GM20000 (cell line): ENCODE results near the gene SPSB3.

Experiments
- DNase-seq: peaks from one replicate; pipeline ENCODE4 v3.0.0; 2012; ENCODE audit warnings: low spot score
- TF ChIP-seq, protein P1 (sequence below): IDR thresholded peaks from 2 replicates; pipeline ENCODE4 v1.5.1; 2012; ENCODE audit warnings: mild to moderate bottlenecking, control low read depth; ENCODE audit errors: extremely low read depth, missing control alignments

Gene SPSB3

DNA sequence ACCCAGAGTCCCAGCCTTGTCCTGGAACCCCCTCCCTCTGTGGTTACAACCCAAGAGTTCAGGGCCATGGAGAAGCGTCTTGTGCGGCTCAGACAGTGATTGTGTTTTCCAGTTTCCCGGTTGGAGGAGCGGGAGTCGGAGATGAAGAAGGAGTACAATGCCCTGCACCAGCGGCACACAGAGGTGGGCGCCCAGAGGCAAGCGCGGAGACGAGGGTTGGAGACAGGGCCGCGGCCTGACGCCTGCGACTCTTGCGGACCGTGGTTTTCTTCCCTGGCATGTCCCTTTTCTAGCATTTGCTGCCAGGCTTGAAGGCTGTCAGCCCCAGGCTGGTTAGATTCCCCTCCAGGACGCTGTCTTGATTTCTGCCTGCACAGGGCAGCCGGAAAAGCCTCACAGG, 53.3 kb downstream of the SPSB3 start:
- no peak for DNase-seq
- TF ChIP-seq, protein P1, sequence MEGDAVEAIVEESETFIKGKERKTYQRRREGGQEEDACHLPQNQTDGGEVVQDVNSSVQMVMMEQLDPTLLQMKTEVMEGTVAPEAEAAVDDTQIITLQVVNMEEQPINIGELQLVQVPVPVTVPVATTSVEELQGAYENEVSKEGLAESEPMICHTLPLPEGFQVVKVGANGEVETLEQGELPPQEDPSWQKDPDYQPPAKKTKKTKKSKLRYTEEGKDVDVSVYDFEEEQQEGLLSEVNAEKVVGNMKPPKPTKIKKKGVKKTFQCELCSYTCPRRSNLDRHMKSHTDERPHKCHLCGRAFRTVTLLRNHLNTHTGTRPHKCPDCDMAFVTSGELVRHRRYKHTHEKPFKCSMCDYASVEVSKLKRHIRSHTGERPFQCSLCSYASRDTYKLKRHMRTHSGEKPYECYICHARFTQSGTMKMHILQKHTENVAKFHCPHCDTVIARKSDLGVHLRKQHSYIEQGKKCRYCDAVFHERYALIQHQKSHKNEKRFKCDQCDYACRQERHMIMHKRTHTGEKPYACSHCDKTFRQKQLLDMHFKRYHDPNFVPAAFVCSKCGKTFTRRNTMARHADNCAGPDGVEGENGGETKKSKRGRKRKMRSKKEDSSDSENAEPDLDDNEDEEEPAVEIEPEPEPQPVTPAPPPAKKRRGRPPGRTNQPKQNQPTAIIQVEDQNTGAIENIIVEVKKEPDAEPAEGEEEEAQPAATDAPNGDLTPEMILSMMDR = no peak

DNA sequence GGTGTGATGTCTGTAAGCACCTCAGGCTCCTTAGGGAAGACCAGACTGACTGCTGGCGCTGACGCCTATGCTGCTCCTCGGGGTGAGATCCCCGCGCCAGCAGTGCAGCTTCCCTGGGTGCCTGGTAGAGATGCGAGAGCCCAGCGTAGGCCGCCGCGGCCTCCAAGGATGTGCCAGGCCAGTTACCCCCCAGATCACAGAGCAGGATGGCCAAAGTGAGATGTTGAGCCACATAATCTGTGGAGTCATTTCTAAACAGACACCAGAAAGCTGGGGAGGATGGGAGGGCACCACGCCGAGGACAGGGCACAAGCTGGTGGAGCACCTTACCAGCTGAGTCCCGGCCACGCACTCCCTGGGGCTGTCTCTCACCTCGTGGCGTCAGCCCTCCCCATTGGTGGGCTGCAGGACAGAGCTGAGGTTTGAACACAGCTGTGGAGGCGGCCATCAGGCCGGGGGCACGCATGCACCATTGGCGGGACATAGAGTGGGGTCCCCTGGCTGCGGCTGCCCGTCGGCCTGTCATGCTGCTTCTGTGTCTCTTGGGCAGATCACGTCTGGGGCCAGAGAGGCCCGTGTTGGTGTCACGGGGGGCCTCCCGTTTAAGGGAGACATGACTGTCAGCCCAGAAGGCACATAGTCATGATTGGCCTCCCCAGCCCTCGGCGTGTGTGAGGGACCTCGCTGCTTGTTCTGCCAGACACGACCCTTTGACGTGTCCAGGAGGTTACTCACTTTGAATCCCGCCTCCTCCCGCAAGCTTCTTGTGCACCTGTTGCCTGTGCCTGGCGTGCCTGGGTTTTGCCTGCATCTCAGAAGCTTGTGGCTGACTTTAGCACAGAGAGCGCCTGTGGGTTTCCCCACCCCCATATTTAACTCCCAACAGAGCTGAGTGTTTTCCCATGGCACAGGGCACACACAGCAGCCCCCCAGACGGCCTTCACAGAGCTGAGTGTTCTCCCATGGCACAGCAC, 54.4 kb downstream of the SPSB3 start:
- TF ChIP-seq, protein P1 = no peak
- DNase-seq = no peak
